Lung (tissue), 16 donors: ENCODE data around the gene ASB17. TPM values are rescaled to one million over a fixed set of nuclear protein-coding genes. Genes with fewer than 3 reads are reported as not detected.

ENCODE experiments used
- ATAC-seq: fragments of 200-7000 bp; cut with Tn5 transposase; one replicate; pipeline ENCODE4 v1.9.1; 2020; ENCODE audit warnings: moderate number of reproducible peaks; ENCODE audit not compliant: insufficient read depth, low FRiP score
- DNase-seq, 3 donors: peaks; one replicate each; pipeline ENCODE4 v3.0.0-alpha.2; 2013 to 2017
- H3K27ac ChIP-seq, 2 donors: one replicate each; pipeline ENCODE4 v1.5.1; 2013; ENCODE audit warnings: mild to moderate bottlenecking in 2 of 2, moderate library complexity in 2 of 2, control low read depth in 1 of 2, inconsistent platforms in 1 of 2, low read depth in 1 of 2, low read length in 1 of 2
- H3K27me3 ChIP-seq, 3 donors: one replicate each; pipeline ENCODE4 v1.5.1; 2013; ENCODE audit warnings: low read length in 2 of 3; ENCODE audit not compliant: control insufficient read depth in 3 of 3, insufficient read depth in 3 of 3
- H3K36me3 ChIP-seq, 4 donors: one replicate each; pipeline ENCODE4 v1.5.1; 2013; ENCODE audit warnings: low read length in 4 of 4, mild to moderate bottlenecking in 1 of 4, moderate library complexity in 1 of 4; ENCODE audit not compliant: control insufficient read depth in 4 of 4, insufficient read depth in 4 of 4
- H3K4me1 ChIP-seq, 5 donors: one replicate each; pipeline ENCODE4 v1.5.1; 2013; ENCODE audit warnings: low read length in 5 of 5, mild to moderate bottlenecking in 2 of 5, moderate library complexity in 1 of 5; ENCODE audit not compliant: control insufficient read depth in 5 of 5, insufficient read depth in 5 of 5
- H3K4me3 ChIP-seq: one replicate; pipeline ENCODE4 v1.5.1; 2013; ENCODE audit warnings: mild to moderate bottlenecking, control low read depth, moderate library complexity
- H3K9ac ChIP-seq, 2 donors: one replicate each; pipeline ENCODE4 v1.5.1; 2013; ENCODE audit warnings: low read length in 2 of 2, control low read depth in 1 of 2; ENCODE audit not compliant: insufficient read depth in 1 of 2
- H3K9me3 ChIP-seq, 4 donors: one replicate each; pipeline ENCODE4 v1.5.1; 2013; ENCODE audit warnings: low read length in 3 of 4, mild to moderate bottlenecking in 1 of 4, moderate library complexity in 1 of 4; ENCODE audit not compliant: control insufficient read depth in 4 of 4, insufficient read depth in 3 of 4
- WGBS, 2 donors: extraction: QIAGEN DNeasy Blood & Tissue Kit; methylation state at CpG; one replicate each; pipeline ENCODE4 v1.1.7; 2013; 5-methylcytosine and 5-hydroxymethylcytosine counted together
- long read RNA-seq, 5 donors: transcript quantifications; one replicate each; lab custom pipeline, GENCODE V29; 2026
- polyA plus RNA-seq, 2 donors: library from polyadenylated mRNA; stranded (reverse); fragments of 200-250 nt; gene quantifications; one replicate each; pipeline ENCODE4 v1.2.1, GENCODE V29; 2013
- total RNA-seq, 2 donors: library from RNA; depleted of rRNA in 1 of 2; stranded (reverse); fragments of >200 nt in 1 of 2; gene quantifications; one replicate each; pipeline ENCODE4 v1.2.1, GENCODE V29; 2014 to 2021
- TF ChIP-seq, protein P1 (sequence below): IDR thresholded peaks from 2 replicates; pipeline ENCODE4 v1.5.1; 2012; ENCODE audit warnings: mild to moderate bottlenecking; ENCODE audit errors: control extremely low read depth, extremely low read depth
- donor health status: control.
- donor health status: control.
- donor health status: Bipolar disorder and iron deficiency.
- donor health status: healthy.
- donor health status: DM: yes; HTN: yes; CAD: no.

The ASB17 gene
- not detected for total RNA-seq
- not detected for polyA plus RNA-seq
- long read RNA-seq, donor 1: 0 reads
- long read RNA-seq, donor 2: 0 reads
- long read RNA-seq, donor 3: 0 reads
- long read RNA-seq, donor 4: 0 reads
- long read RNA-seq, donor 5: 0 reads

GRCh38 chr1:75932304-75932703 lies at the start of gene ASB17:
Gene ASB17 (minus strand): TSS chr1:75932404. CDS start chr1:75932291, 113 bp downstream.
- H3K9me3 ChIP-seq: no peaks in the 10 kb centered on the region
- no peaks in the 10 kb centered on the region for H3K36me3 ChIP-seq
- no peak within 1 kb of the TSS for H3K9ac ChIP-seq
- no peaks in the 10 kb centered on the region for H3K27me3 ChIP-seq
- TF ChIP-seq, protein P1, sequence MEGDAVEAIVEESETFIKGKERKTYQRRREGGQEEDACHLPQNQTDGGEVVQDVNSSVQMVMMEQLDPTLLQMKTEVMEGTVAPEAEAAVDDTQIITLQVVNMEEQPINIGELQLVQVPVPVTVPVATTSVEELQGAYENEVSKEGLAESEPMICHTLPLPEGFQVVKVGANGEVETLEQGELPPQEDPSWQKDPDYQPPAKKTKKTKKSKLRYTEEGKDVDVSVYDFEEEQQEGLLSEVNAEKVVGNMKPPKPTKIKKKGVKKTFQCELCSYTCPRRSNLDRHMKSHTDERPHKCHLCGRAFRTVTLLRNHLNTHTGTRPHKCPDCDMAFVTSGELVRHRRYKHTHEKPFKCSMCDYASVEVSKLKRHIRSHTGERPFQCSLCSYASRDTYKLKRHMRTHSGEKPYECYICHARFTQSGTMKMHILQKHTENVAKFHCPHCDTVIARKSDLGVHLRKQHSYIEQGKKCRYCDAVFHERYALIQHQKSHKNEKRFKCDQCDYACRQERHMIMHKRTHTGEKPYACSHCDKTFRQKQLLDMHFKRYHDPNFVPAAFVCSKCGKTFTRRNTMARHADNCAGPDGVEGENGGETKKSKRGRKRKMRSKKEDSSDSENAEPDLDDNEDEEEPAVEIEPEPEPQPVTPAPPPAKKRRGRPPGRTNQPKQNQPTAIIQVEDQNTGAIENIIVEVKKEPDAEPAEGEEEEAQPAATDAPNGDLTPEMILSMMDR: no peak
- no peak within 1 kb of the TSS for H3K4me3 ChIP-seq
- WGBS, 2 donors: 88 to 93% methylated on average over 1 of the region's 1 CpG
- DNase-seq (no peak), ATAC-seq (no peak)
- no peak within 1 kb of the TSS for H3K27ac ChIP-seq
- H3K4me1 ChIP-seq: no peaks in the 10 kb centered on the region

- no peak for DNase-seq
- 79 to 81% methylated on average over 6 of the region's 6 CpGs for WGBS, 2 donors
These were observed 49.0 kb upstream of the ASB17 start for GRCh38 chr1:75980972-75981897.

DNA sequence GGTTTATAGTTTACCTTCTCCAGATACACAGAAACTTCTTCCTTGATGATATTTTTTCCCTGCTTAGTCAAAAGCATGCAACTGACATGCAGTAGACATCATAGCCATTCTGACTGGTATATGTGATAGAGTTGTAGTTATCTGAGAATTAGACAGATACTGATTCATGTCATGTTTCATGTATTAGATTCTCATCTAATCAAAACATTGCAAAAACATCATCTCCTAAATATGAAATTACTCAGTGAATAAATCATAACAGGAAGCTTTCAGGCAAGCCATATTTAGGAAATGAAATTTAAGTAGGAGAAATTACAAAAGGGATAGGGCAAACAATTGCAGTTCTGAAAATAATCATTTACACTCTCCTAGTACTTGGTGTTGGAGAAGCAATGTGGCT lies 38.4 kb upstream of the ASB17 start:
- no peaks in the 10 kb centered on the region for H3K36me3 ChIP-seq

More at GRCh38 chr1:75980972-75981897, 49.0 kb upstream of the ASB17 start:
- no peak overlapping the region for H3K27ac ChIP-seq
- no peak overlapping the region for H3K4me3 ChIP-seq
- H3K36me3 ChIP-seq: no peaks in the 10 kb centered on the region
- H3K4me1 ChIP-seq: no peaks in the 10 kb centered on the region
- peaks cover 0 to 3% (median 1%) of the 10 kb centered on the region in 4 donors for H3K9me3 ChIP-seq
- no peak for ATAC-seq
- no peaks in the 10 kb centered on the region for H3K27me3 ChIP-seq
- TF ChIP-seq, protein P1: no peak
- H3K9ac ChIP-seq: no peak overlapping the region

More for the DNA sequence above, 38.4 kb upstream of the ASB17 start:
- no peak overlapping the region for H3K4me3 ChIP-seq
- H3K27ac ChIP-seq: no peak overlapping the region
- no peaks in the 10 kb centered on the region for H3K27me3 ChIP-seq
- no peaks in the 10 kb centered on the region for H3K4me1 ChIP-seq
- peaks cover 0 to 4% (median 0%) of the 10 kb centered on the region in 4 donors for H3K9me3 ChIP-seq
- H3K9ac ChIP-seq: no peak overlapping the region
- ATAC-seq (no peak), DNase-seq (no peak)
- TF ChIP-seq, protein P1: no peak
